Adrenal gland (tissue), 12 donors: ENCODE measurements around the gene RPS15. TPM values are rescaled to one million over a fixed set of nuclear protein-coding genes. Genes with fewer than 3 reads are reported as not detected.

Source experiments
- DNase-seq, 7 donors: peaks; one replicate each; pipeline ENCODE4 v3.0.0-alpha.2; 2019 to 2020
- H3K27ac ChIP-seq, 5 donors: fragments of 200-600 bp; sonication (generic) in 4 of 5; 1 replicate in 3 of 5; 2 replicates in 2 of 5; pipeline versions ENCODE4 v1.5.1 to v1.8.0; 2016 to 2020; ENCODE audit warnings: mild to moderate bottlenecking in 1 of 5
- H3K27me3 ChIP-seq: fragments of 200-600 bp; 2 replicates; pipeline ENCODE4 v1.8.0; 2021
- H3K36me3 ChIP-seq, 2 donors: fragments of 200-600 bp; replicated peaks in 1 of 2; 1 replicate in 1 of 2; 2 replicates in 1 of 2; pipeline versions ENCODE4 v1.5.1 to v1.8.0; 2018 to 2022
- H3K4me1 ChIP-seq, 2 donors: fragments of 200-600 bp; replicated peaks in 1 of 2; 1 replicate in 1 of 2; 2 replicates in 1 of 2; pipeline versions ENCODE4 v1.5.1 to v1.8.0; 2018 to 2021
- H3K4me3 ChIP-seq, 4 donors: fragments of 200-600 bp; sonication (generic) in 3 of 4; one replicate each; pipeline ENCODE4 v1.5.1; 2016 to 2018
- H3K9me3 ChIP-seq, 3 donors: fragments of 200-600 bp; sonication (generic) in 1 of 3; replicated peaks in 1 of 3; 1 replicate in 2 of 3; 2 replicates in 1 of 3; pipeline versions ENCODE4 v1.5.1 to v1.8.0; 2016 to 2021
- CTCF ChIP-seq, 6 experiments: fragments of 450-650 bp in 4 of 6; fragments of 200-600 bp in 2 of 6; sonication (generic) in 1 of 6; IDR thresholded peaks; 1 replicate in 5 of 6; 2 replicates in 1 of 6; pipeline versions ENCODE4 v1.5.1 to v1.8.0; 2016 to 2021; ENCODE audit warnings: antibody characterized with exemption in 6 of 6, mild to moderate bottlenecking in 2 of 6, moderate library complexity in 1 of 6
- POLR2A ChIP-seq, 2 donors: fragments of 450-650 bp; IDR thresholded peaks; one replicate each; pipeline ENCODE4 v1.6.1; 2017; ENCODE audit warnings: antibody characterized with exemption in 2 of 2, mild to moderate bottlenecking in 2 of 2, moderate library complexity in 1 of 2
- WGBS, 4 donors: extraction: QIAGEN DNeasy Blood & Tissue Kit in 2 of 4; methylation state at CpG; one replicate each; pipeline versions ENCODE4 v1.1.5 to v1.1.7; 2013 to 2017; 5-methylcytosine and 5-hydroxymethylcytosine counted together
- intact Hi-C, 2 donors: fragments of 100-400 bp; cut with DNase I; formaldehyde crosslinking; loops; one replicate each; pipeline versions ENCODE4 v1.14.1 to v1.15.0; 2022 to 2023
- polyA plus RNA-seq, 3 donors: library from polyadenylated mRNA; stranded (reverse); fragments of 200-250 nt in 2 of 3; fragments of 350-450 nt in 1 of 3; fragmentation: Illumina TruSeq in 1 of 3; extraction: RNeasy Lipid Tissue Mini Kit (QIAGEN cat#74804) in 1 of 3; gene quantifications; one replicate each; pipeline ENCODE4 v1.2.3, GENCODE V29; 2013 to 2014
- total RNA-seq, 9 donors: library from RNA; depleted of rRNA in 4 of 9; stranded (reverse); fragments of >200 nt in 4 of 9; fragments of 120-200 nt in 1 of 9; fragmentation: NEBNext Ultra II Directional in 1 of 9; extraction: Animal tissue kit (Norgen Biotek cat#: 25700) in 1 of 9; gene quantifications; one replicate each; pipeline versions ENCODE4 v1.1.0 to v1.2.4, GENCODE V29; 2013 to 2023
- donor health status: healthy with polysubstance abuse.
- donor health status: Bipolar disorder and iron deficiency.
- donor health status: DM: yes; HTN: yes; CAD: no.
- donor health status: DM: no; HTN: no; CAD: no.
- donor health status: DM: no; HTN: no; CAD: no.
- donor health status: DM: yes; HTN: yes; CAD: no.

RPS15 gene
- total and polyA plus RNA-seq, 12 donors = 471 to 4,071 (median 1,829) TPM

- H3K9me3 ChIP-seq = no peaks in the 10 kb centered on the region
- H3K4me1 ChIP-seq = peaks cover 14 to 42% of the 10 kb centered on the region in 2 donors
- no peak for DNase-seq
- TF ChIP-seq CTCF (IDR thresholded peaks at IDR 0.05) (no peak), POLR2A (IDR thresholded peaks at IDR 0.05) (no peak)
- no peak overlapping the region for H3K4me3 ChIP-seq
- no peak overlapping the region for H3K27ac ChIP-seq
- peaks cover 16% of the 10 kb centered on the region for H3K27me3 ChIP-seq
- WGBS, 4 donors = 81 to 87% (median 86%) methylated on average over 21 to 25 of the region's 25 CpGs
- peaks cover 0 to 34% of the 10 kb centered on the region in 2 donors for H3K36me3 ChIP-seq
- intact Hi-C loops = loop anchor here in 1 of 2 donors (10.0 kb wide), 1 partner anchor 127 kb away; no protein-coding TSS in a partner anchor
These were observed 3.7 kb downstream of the RPS15 start for GRCh38 chr19:1441677-1442438.

GRCh38 chr19:1445185-1445931, 7.2 kb downstream of the RPS15 start:
- intact Hi-C loops = loop anchor here in 1 of 2 donors (10.0 kb wide), 1 partner anchor 131 kb away; no protein-coding TSS in a partner anchor
- Histone ChIP-seq H3K9me3 (no peaks in the 10 kb centered on the region), H3K4me1 (peaks cover 5 to 32% of the 10 kb centered on the region in 2 donors), H3K36me3 (peaks cover 0 to 24% of the 10 kb centered on the region in 2 donors), H3K27me3 (peaks cover 42% of the 10 kb centered on the region), H3K4me3 (peak overlapping the region in 1 of 4 donors; percentile 43), H3K27ac (peak overlapping the region in 1 of 5 donors; percentile 38)
- TF ChIP-seq POLR2A (IDR thresholded peaks at IDR 0.05) = no peak
- peak; percentile 25 to 94 (median 72) for TF ChIP-seq CTCF (IDR thresholded peaks at IDR 0.05)
- 0 to 2% (median 2%) methylated on average over 1 to 70 of the region's 70 CpGs for WGBS, 4 donors
- DNase-seq = peak in 5 of 7 donors; percentile 59 to 75 (median 64)

- peaks cover 48% of the 10 kb centered on the region for H3K27me3 ChIP-seq
- H3K4me1 ChIP-seq = peaks cover 5 to 26% of the 10 kb centered on the region in 2 donors
- WGBS, 4 donors = 0 to 2% (median 2%) methylated on average over 3 to 99 of the region's 99 CpGs; no CpG with 5 or more reads in 1 of the 4 donors
- no peaks in the 10 kb centered on the region for H3K9me3 ChIP-seq
- TF ChIP-seq CTCF (IDR thresholded peaks at IDR 0.05) (no peak), POLR2A (IDR thresholded peaks at IDR 0.05) (no peak)
- H3K36me3 ChIP-seq = peaks cover 0 to 17% of the 10 kb centered on the region in 2 donors
- H3K4me3 ChIP-seq = peak overlapping the region in 1 of 4 donors; percentile 32
- intact Hi-C loops = loop anchor here in 1 of 2 donors (10.0 kb wide), 1 partner anchor 131 kb away; no protein-coding TSS in a partner anchor
- no peak for DNase-seq
- peak overlapping the region in 1 of 5 donors; percentile 22 for H3K27ac ChIP-seq
These were observed 7.9 kb downstream of the RPS15 start for GRCh38 chr19:1445932-1446712.
